Uterus (tissue), 4 donors: Measurements from ENCODE around the gene MACO1. TPM values are rescaled to one million over a fixed set of nuclear protein-coding genes. Genes with fewer than 3 reads are reported as not detected.
A peak's percentile ranks its signal among the peaks of the same experiment; 100 is the strongest.

Source experiments
- DNase-seq, 2 donors: peaks; one replicate each; pipeline ENCODE4 v3.0.0-alpha.2; 2019 to 2020
- H3K27ac ChIP-seq, 2 donors: fragments of 200-600 bp; sonication (generic); 1 replicate in 1 of 2; 2 replicates in 1 of 2; pipeline ENCODE4 v1.5.1; 2016 to 2018
- H3K27me3 ChIP-seq, 2 donors: fragments of 200-600 bp; sonication (generic); one replicate each; pipeline ENCODE4 v1.5.1; 2018 to 2019; ENCODE audit warnings: control low read depth in 1 of 2
- H3K36me3 ChIP-seq, 2 donors: fragments of 200-600 bp; sonication (generic); one replicate each; pipeline ENCODE4 v1.5.1; 2019; ENCODE audit warnings: control low read depth in 1 of 2
- H3K4me1 ChIP-seq, 2 donors: fragments of 200-600 bp; sonication (generic); one replicate each; pipeline ENCODE4 v1.5.1; 2018 to 2019; ENCODE audit warnings: control low read depth in 1 of 2
- H3K4me3 ChIP-seq, 2 donors: fragments of 200-600 bp; sonication (generic); 1 replicate in 1 of 2; 2 replicates in 1 of 2; pipeline ENCODE4 v1.5.1; 2018 to 2019; ENCODE audit warnings: mild to moderate bottlenecking in 1 of 2
- H3K9me3 ChIP-seq, 2 donors: fragments of 200-600 bp; sonication (generic); one replicate each; pipeline ENCODE4 v1.5.1; 2019; ENCODE audit warnings: control low read depth in 1 of 2
- POLR2A ChIP-seq, 2 donors: fragments of 450-650 bp; IDR thresholded peaks; one replicate each; pipeline ENCODE4 v1.6.1; 2016; ENCODE audit warnings: antibody characterized with exemption in 2 of 2, mild to moderate bottlenecking in 1 of 2, moderate library complexity in 1 of 2
- intact Hi-C: fragments of 100-400 bp; cut with DNase I; formaldehyde crosslinking; loops from one replicate; pipeline ENCODE4 v1.15.1; 2023; ENCODE audit warnings: low total_unique reads
- total RNA-seq, 4 donors: library from RNA; depleted of rRNA in 3 of 4; stranded (reverse); fragments of >200 nt in 3 of 4; gene quantifications; one replicate each; pipeline versions ENCODE4 v1.1.0 to v1.2.4, GENCODE V29; 2014 to 2023
- TF ChIP-seq, protein P1 (sequence below), 4 experiments: fragments of 200-600 bp in 2 of 4; fragments of 450-650 bp in 2 of 4; sonication (generic) in 2 of 4; IDR thresholded peaks; one replicate each; pipeline ENCODE4 v1.5.1; 2016 to 2019; ENCODE audit warnings: antibody characterized with exemption in 4 of 4, mild to moderate bottlenecking in 2 of 4, moderate library complexity in 1 of 4
- donor health status: DM: yes; HTN: yes; CAD: no.

The MACO1 gene
- total RNA-seq, 4 donors from 2014 or later, result 15.4 to 26.8 (median 20.2) TPM

GRCh38 chr1:25482211-25482610, 51.5 kb downstream of the MACO1 start:
- H3K27me3 ChIP-seq, result no peaks in the 10 kb centered on the region
- no peaks in the 10 kb centered on the region for H3K4me1 ChIP-seq
- no peak for TF ChIP-seq POLR2A (IDR thresholded peaks at IDR 0.05)
- TF ChIP-seq, protein P1, sequence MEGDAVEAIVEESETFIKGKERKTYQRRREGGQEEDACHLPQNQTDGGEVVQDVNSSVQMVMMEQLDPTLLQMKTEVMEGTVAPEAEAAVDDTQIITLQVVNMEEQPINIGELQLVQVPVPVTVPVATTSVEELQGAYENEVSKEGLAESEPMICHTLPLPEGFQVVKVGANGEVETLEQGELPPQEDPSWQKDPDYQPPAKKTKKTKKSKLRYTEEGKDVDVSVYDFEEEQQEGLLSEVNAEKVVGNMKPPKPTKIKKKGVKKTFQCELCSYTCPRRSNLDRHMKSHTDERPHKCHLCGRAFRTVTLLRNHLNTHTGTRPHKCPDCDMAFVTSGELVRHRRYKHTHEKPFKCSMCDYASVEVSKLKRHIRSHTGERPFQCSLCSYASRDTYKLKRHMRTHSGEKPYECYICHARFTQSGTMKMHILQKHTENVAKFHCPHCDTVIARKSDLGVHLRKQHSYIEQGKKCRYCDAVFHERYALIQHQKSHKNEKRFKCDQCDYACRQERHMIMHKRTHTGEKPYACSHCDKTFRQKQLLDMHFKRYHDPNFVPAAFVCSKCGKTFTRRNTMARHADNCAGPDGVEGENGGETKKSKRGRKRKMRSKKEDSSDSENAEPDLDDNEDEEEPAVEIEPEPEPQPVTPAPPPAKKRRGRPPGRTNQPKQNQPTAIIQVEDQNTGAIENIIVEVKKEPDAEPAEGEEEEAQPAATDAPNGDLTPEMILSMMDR (IDR thresholded peaks at IDR 0.05), result no peak
- no peaks in the 10 kb centered on the region for H3K9me3 ChIP-seq
- no peaks in the 10 kb centered on the region for H3K36me3 ChIP-seq
- no peak overlapping the region for H3K4me3 ChIP-seq
- intact Hi-C loops, result no loop called here
- no peak for DNase-seq
- no peak overlapping the region for H3K27ac ChIP-seq

GRCh38 chr1:25484096-25484495, 53.4 kb downstream of the MACO1 start:
- no peak overlapping the region for H3K27ac ChIP-seq
- intact Hi-C loops, result no loop called here

DNA sequence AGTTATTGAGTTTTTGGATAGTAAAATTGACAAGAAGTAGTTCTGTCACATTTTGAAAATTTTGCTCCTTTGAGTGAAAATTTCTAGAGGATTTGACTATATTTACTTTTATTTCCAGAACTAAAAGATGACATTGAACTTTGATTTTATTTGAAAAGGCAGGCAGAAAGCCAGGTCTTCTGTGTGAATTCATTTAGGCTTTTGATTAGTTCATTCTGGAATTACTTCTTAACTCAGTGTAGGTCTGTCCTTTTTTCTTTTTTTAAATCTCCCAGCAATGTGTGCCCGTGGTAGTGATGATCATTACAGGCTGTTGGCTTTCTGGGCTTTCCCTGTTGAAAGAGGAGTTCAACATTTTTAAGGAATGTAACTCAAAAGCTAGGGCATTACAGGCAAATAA, 53.8 kb downstream of the MACO1 start:
- intact Hi-C loops, result no loop called here
- H3K9me3 ChIP-seq, result no peaks in the 10 kb centered on the region
- H3K4me1 ChIP-seq, result no peaks in the 10 kb centered on the region
- no peak overlapping the region for H3K27ac ChIP-seq
- TF ChIP-seq, protein P1 (IDR thresholded peaks at IDR 0.05), result no peak
- TF ChIP-seq POLR2A (IDR thresholded peaks at IDR 0.05), result no peak
- no peaks in the 10 kb centered on the region for H3K36me3 ChIP-seq
- DNase-seq, result no peak
- H3K27me3 ChIP-seq, result no peaks in the 10 kb centered on the region
- H3K4me3 ChIP-seq, result no peak overlapping the region

More at GRCh38 chr1:25484096-25484495, 53.4 kb downstream of the MACO1 start:
- Histone ChIP-seq H3K9me3 (no peaks in the 10 kb centered on the region), H3K4me3 (no peak overlapping the region), H3K27me3 (no peaks in the 10 kb centered on the region), H3K4me1 (no peaks in the 10 kb centered on the region), H3K36me3 (no peaks in the 10 kb centered on the region)
- TF ChIP-seq, protein P1 (IDR thresholded peaks at IDR 0.05), result no peak
- TF ChIP-seq POLR2A (IDR thresholded peaks at IDR 0.05), result no peak
- DNase-seq, result peak; percentile 51 to 57

DNA sequence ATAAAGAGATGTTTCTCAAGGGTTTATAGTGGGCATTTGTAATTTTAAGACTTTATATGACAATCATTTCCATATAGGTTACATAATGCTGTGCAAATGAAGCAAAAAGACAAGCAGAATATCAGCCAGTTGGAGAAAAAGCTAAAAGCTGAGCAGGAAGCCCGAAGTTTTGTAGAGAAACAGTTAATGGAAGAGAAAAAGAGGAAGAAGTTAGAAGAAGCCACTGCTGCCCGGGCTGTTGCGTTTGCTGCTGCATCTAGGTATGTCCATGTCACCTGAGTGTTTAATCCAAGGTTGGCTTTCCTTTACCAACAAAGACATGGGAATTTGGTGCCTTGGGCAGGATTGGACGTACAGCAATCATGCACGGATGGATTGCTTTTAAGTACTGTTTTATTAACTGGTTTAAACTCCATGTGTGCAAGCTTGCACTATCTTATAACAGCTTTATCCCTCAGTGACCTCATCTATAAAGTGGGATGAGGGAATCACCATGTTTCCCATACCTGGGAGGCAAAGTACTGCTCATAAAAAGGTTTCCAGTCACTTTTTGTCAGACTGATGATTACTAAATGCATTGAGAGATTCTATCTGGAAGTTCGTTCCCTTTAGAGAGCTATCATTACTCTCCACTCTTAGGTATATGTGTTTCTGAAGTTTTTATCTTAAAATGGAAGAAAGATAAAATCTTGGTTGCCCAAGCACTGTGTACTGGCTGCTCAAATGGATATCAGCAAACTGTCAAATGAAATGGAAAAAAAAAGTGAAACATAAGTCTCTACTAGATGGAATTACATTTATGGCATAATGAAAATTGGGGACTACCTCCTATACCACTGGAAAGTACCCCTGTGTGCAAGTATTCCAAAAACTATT, 55.1 kb downstream of the MACO1 start:
- TF ChIP-seq, protein P1 (IDR thresholded peaks at IDR 0.05), result no peak
- TF ChIP-seq POLR2A (IDR thresholded peaks at IDR 0.05), result no peak
- Histone ChIP-seq H3K4me1 (no peaks in the 10 kb centered on the region), H3K9me3 (no peaks in the 10 kb centered on the region), H3K27me3 (no peaks in the 10 kb centered on the region), H3K27ac (no peak overlapping the region), H3K36me3 (no peaks in the 10 kb centered on the region), H3K4me3 (no peak overlapping the region)
- intact Hi-C loops, result no loop called here
- DNase-seq, result no peak

GRCh38 chr1:25486602-25487001, 55.9 kb downstream of the MACO1 start:
- DNase-seq, result no peak
- intact Hi-C loops, result no loop called here
- Histone ChIP-seq H3K27me3 (no peaks in the 10 kb centered on the region), H3K9me3 (no peaks in the 10 kb centered on the region), H3K36me3 (no peaks in the 10 kb centered on the region), H3K4me3 (no peak overlapping the region), H3K27ac (no peak overlapping the region), H3K4me1 (no peaks in the 10 kb centered on the region)
- no peak for TF ChIP-seq POLR2A (IDR thresholded peaks at IDR 0.05)
- TF ChIP-seq, protein P1 (IDR thresholded peaks at IDR 0.05), result no peak
